KMS-11 (cell line): ENCODE results near the gene HTR4.

ENCODE experiments used
- H2AFZ ChIP-seq: fragments of 200-600 bp; sonication (generic); 2 replicates; pipeline ENCODE4 v1.6.1; 2016; ENCODE audit warnings: antibody characterized with exemption, mixed run types, low read depth
- H3K27ac ChIP-seq: fragments of 200-600 bp; sonication (generic); 2 replicates; pipeline ENCODE4 v1.6.1; 2016; ENCODE audit warnings: mild to moderate bottlenecking, mixed run types
- H3K27me3 ChIP-seq: fragments of 200-600 bp; sonication (generic); 2 replicates; pipeline ENCODE4 v1.6.1; 2017; ENCODE audit warnings: mild to moderate bottlenecking, low read depth, mixed run types, moderate library complexity; ENCODE audit not compliant: insufficient read depth
- H3K36me3 ChIP-seq: fragments of 200-600 bp; sonication (generic); 2 replicates; pipeline ENCODE4 v1.6.1; 2017; ENCODE audit warnings: mild to moderate bottlenecking, mixed run types; ENCODE audit not compliant: insufficient read depth
- H3K4me1 ChIP-seq: fragments of 200-600 bp; sonication (generic); 2 replicates; pipeline ENCODE4 v1.6.1; 2016; ENCODE audit warnings: mild to moderate bottlenecking, low read depth, mixed run types; ENCODE audit not compliant: poor library complexity, severe bottlenecking
- H3K4me2 ChIP-seq: fragments of 200-600 bp; sonication (generic); 2 replicates; pipeline ENCODE4 v1.7.0; 2016; ENCODE audit warnings: mild to moderate bottlenecking, mixed run types
- H3K4me3 ChIP-seq: fragments of 200-600 bp; sonication (generic); IDR thresholded peaks from 2 replicates; pipeline ENCODE4 v1.6.1; 2017; ENCODE audit warnings: low read depth, low read length, mixed read lengths; ENCODE audit not compliant: insufficient read depth
- H3K79me2 ChIP-seq: fragments of 200-600 bp; sonication (generic); 2 replicates; pipeline ENCODE4 v1.6.1; 2016; ENCODE audit warnings: low read depth, mixed run types; ENCODE audit not compliant: insufficient read depth
- H3K9ac ChIP-seq: fragments of 200-600 bp; sonication (generic); 2 replicates; pipeline ENCODE4 v1.6.1; 2016; ENCODE audit warnings: mild to moderate bottlenecking, mixed run types
- H4K20me1 ChIP-seq: fragments of 200-600 bp; sonication (generic); 2 replicates; pipeline ENCODE4 v1.6.1; 2016; ENCODE audit warnings: mild to moderate bottlenecking, mixed run types; ENCODE audit not compliant: insufficient read depth
- CTCF ChIP-seq: fragments of 200-600 bp; sonication (generic); conservative IDR thresholded peaks from 2 replicates; pipeline ENCODE4 v1.6.1; 2017; ENCODE audit warnings: low read depth, mild to moderate bottlenecking, antibody characterized with exemption, low read length, moderate library complexity, mixed read lengths

Gene HTR4

GRCh38 chr5:148457183-148457620, 197.1 kb downstream of the HTR4 start:
- Histone ChIP-seq H3K4me3 (no peak overlapping the region), H3K36me3 (no peaks in the 10 kb centered on the region), H3K4me2 (no peak overlapping the region), H2AFZ (no peak overlapping the region), H3K27ac (no peak overlapping the region), H3K79me2 (no peaks in the 10 kb centered on the region), H3K27me3 (no peaks in the 10 kb centered on the region), H4K20me1 (no peaks in the 10 kb centered on the region), H3K9ac (no peak overlapping the region), H3K4me1 (no peaks in the 10 kb centered on the region)
- TF ChIP-seq CTCF, result no peak

GRCh38 chr5:148455185-148455584, 199.1 kb downstream of the HTR4 start:
- Histone ChIP-seq H3K9ac (no peak overlapping the region), H3K4me3 (no peak overlapping the region), H3K27ac (no peak overlapping the region), H3K27me3 (no peaks in the 10 kb centered on the region), H2AFZ (no peak overlapping the region), H4K20me1 (no peaks in the 10 kb centered on the region), H3K36me3 (no peaks in the 10 kb centered on the region), H3K4me2 (no peak overlapping the region), H3K4me1 (no peaks in the 10 kb centered on the region), H3K79me2 (no peaks in the 10 kb centered on the region)
- no peak for TF ChIP-seq CTCF

- no peak overlapping the region for H3K27ac ChIP-seq
- H3K9ac ChIP-seq, result no peak overlapping the region
- H3K36me3 ChIP-seq, result no peaks in the 10 kb centered on the region
- no peaks in the 10 kb centered on the region for H3K79me2 ChIP-seq
- H3K4me1 ChIP-seq, result no peaks in the 10 kb centered on the region
- no peak overlapping the region for H2AFZ ChIP-seq
- H3K4me3 ChIP-seq, result no peak overlapping the region
- H4K20me1 ChIP-seq, result no peaks in the 10 kb centered on the region
- no peak overlapping the region for H3K4me2 ChIP-seq
- TF ChIP-seq CTCF, result no peak
- no peaks in the 10 kb centered on the region for H3K27me3 ChIP-seq
Measured at GRCh38 chr5:148454576-148454975, 199.8 kb downstream of the HTR4 start.

GRCh38 chr5:148452499-148453193, 201.7 kb downstream of the HTR4 start:
- Histone ChIP-seq H3K4me3 (no peak overlapping the region), H3K27me3 (no peaks in the 10 kb centered on the region), H3K4me2 (no peak overlapping the region), H2AFZ (no peak overlapping the region), H4K20me1 (no peaks in the 10 kb centered on the region), H3K36me3 (no peaks in the 10 kb centered on the region), H3K79me2 (no peaks in the 10 kb centered on the region), H3K4me1 (no peaks in the 10 kb centered on the region), H3K27ac (no peak overlapping the region), H3K9ac (no peak overlapping the region)
- no peak for TF ChIP-seq CTCF
